Heart left ventricle (tissue), 13 donors: ENCODE results near the gene SLC25A15.

Experiments used
- POLR2A ChIP-seq, 2 donors: fragments of 450-650 bp; IDR thresholded peaks; one replicate each; pipeline ENCODE4 v1.6.1; 2017; ENCODE audit warnings: antibody characterized with exemption in 2 of 2, mild to moderate bottlenecking in 2 of 2, moderate library complexity in 2 of 2
- TF ChIP-seq, protein P1 (sequence below), 12 donors: fragments of 200-600 bp; sonication (generic) in 4 of 12; IDR thresholded peaks; one replicate each; pipeline versions ENCODE4 v1.5.0 to v1.8.0; 2018 to 2022; ENCODE audit warnings: antibody characterized with exemption in 12 of 12, mild to moderate bottlenecking in 5 of 12
- donor health status: ischemic (EF 13 %, LVEDD 7.1; RV severe dilation, severe dysfunction).
- donor health status: DM: no; HTN: yes; CAD: no.
- donor health status: DM: no; HTN: no; CAD: no.
- donor health status: ischemic (EF 25% LVEDD 6.9; RV normal size, moderate dysfunction).
- donor health status: ischemic (EF 25% LVEDD 5.7; RV mildly dilated, moderate dysfunction).
- donor health status: ischemic (EF 35%, LVEDD 5.7; RV mildly dilated, moderate dysfunction).
- donor health status: nonischemic (EF 11% LVEDD 7.7; RV severe dilation, severe dysfunction).
- donor health status: DM: yes; HTN: yes; CAD: no.
- donor health status: PGD.
- donor health status: ischemic (EF 29% LVEDD 5.4; RV normal size, mild dysfunction).
- donor health status: nonischemic (EF 23%, LVEDD 6.1; RV moderate dilation, normal function).

DNA sequence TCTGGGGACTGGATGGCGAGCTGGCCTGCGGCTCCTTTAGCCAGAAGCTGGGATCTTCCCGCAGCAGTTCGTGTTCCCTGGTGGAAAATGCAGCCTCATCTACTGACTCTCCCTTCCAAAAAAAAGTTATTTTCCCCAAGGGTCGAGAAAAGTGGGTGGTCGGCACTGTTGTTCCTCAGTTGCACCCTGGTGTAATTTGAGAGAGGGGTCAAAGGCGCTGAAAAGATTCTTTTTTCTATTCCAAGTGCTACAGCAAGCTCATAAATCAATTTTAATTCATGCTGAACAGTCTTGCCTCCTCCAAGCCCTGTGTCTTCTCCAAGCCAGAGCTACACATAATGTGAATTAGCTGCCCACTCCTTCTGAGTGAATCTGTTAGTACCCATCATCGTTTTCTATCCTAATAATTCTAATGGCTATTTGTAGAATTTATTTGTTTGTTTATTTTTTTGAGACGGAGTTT, 774 bp downstream of the SLC25A15 start:
- TF ChIP-seq, protein P1, sequence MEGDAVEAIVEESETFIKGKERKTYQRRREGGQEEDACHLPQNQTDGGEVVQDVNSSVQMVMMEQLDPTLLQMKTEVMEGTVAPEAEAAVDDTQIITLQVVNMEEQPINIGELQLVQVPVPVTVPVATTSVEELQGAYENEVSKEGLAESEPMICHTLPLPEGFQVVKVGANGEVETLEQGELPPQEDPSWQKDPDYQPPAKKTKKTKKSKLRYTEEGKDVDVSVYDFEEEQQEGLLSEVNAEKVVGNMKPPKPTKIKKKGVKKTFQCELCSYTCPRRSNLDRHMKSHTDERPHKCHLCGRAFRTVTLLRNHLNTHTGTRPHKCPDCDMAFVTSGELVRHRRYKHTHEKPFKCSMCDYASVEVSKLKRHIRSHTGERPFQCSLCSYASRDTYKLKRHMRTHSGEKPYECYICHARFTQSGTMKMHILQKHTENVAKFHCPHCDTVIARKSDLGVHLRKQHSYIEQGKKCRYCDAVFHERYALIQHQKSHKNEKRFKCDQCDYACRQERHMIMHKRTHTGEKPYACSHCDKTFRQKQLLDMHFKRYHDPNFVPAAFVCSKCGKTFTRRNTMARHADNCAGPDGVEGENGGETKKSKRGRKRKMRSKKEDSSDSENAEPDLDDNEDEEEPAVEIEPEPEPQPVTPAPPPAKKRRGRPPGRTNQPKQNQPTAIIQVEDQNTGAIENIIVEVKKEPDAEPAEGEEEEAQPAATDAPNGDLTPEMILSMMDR (IDR thresholded peaks at IDR 0.05), result no peak
- no peak for TF ChIP-seq POLR2A (IDR thresholded peaks at IDR 0.05)
